Endothelial cell of umbilical vein (primary cell): ENCODE results near the gene ASPHD1. TPM values are rescaled to one million over a fixed set of nuclear protein-coding genes. Genes with fewer than 3 reads are reported as not detected.

Experiments used
- BruUV-seq: library from RNA; stranded (reverse); fragments of 400-500 nt; replicated peaks from 2 replicates; lab custom pipeline; 2021; lab: Mats Ljungman, UMichigan
- CTCF ChIA-PET: fragments of 300-600, 350-600 bp; sonication (Branson Sonifier 250); formaldehyde crosslinking; loops from one replicate; lab custom pipeline; 2021; ENCODE audit warnings: antibody characterized with exemption, inconsistent platforms; lab: Charles Lee
- POLR2A ChIA-PET: fragments of 300-600, 350-600 bp; sonication (Branson Sonifier 250); formaldehyde crosslinking; loops from one replicate; lab custom pipeline; 2021; ENCODE audit warnings: antibody characterized with exemption, inconsistent platforms; lab: Charles Lee
- DNase-seq: peaks from one replicate; pipeline ENCODE4 v3.0.0-alpha.2; 2011; ENCODE audit warnings: low read depth, low spot score
- FAIRE-seq: peaks from 2 replicates; lab custom pipeline; 2011; peaks lifted over from hg19 to GRCh38; lab: Jason Lieb, UNC
- H2AFZ ChIP-seq: 2 replicates; pipeline ENCODE4 v1.6.0; 2012; ENCODE audit warnings: low read depth, low read length, control low read depth, inconsistent platforms
- H3K27ac ChIP-seq: 2 replicates; pipeline ENCODE4 v1.5.1; 2011; ENCODE audit warnings: low read depth, mild to moderate bottlenecking, control low read depth, low read length, moderate library complexity; ENCODE audit not compliant: insufficient read depth
- H3K27me3 ChIP-seq, 2 experiments: 2 replicates each; pipeline versions ENCODE4 v1.6.0 to v1.6.1; 2011; ENCODE audit warnings: low read length in 2 of 2, mixed read lengths in 1 of 2; ENCODE audit not compliant: control insufficient read depth in 2 of 2, insufficient read depth in 2 of 2
- H3K36me3 ChIP-seq, 2 experiments: 2 replicates in 1 of 2; 3 replicates in 1 of 2; pipeline ENCODE4 v1.5.1; 2011; ENCODE audit warnings: low read length in 2 of 2, mild to moderate bottlenecking in 1 of 2, moderate library complexity in 1 of 2; ENCODE audit not compliant: control insufficient read depth in 2 of 2, insufficient read depth in 2 of 2; ENCODE audit errors: extremely low read depth in 1 of 2
- H3K4me1 ChIP-seq: 3 replicates; pipeline ENCODE4 v1.5.1; 2011; ENCODE audit warnings: mild to moderate bottlenecking, low read length; ENCODE audit not compliant: control insufficient read depth, insufficient read depth; ENCODE audit errors: extremely low read depth
- H3K4me2 ChIP-seq: 2 replicates; pipeline ENCODE4 v1.6.1; 2011; ENCODE audit warnings: low read length, control low read depth, mixed read lengths; ENCODE audit not compliant: insufficient read depth
- H3K4me3 ChIP-seq, 3 experiments: fragments of 200-600 bp in 1 of 3; sonication (generic), shearing (Covaris generic) in 1 of 3; replicated peaks in 1 of 3; 2 replicates each; pipeline ENCODE4 v1.5.1; 2011 to 2016; ENCODE audit warnings: control low read depth in 3 of 3, low read length in 3 of 3, mild to moderate bottlenecking in 2 of 3, inconsistent platforms in 1 of 3, low read depth in 1 of 3, moderate library complexity in 1 of 3; ENCODE audit not compliant: insufficient read depth in 1 of 3
- H3K79me2 ChIP-seq: 2 replicates; pipeline ENCODE4 v1.6.0; 2012; ENCODE audit warnings: low read length, inconsistent platforms; ENCODE audit not compliant: control insufficient read depth, insufficient read depth
- H3K9ac ChIP-seq: replicated peaks from 2 replicates; pipeline ENCODE3; 2011; ENCODE audit warnings: low read length, control low read depth; ENCODE audit not compliant: insufficient read depth; ENCODE audit errors: extremely low read depth
- H3K9me1 ChIP-seq: replicated peaks from 3 replicates; pipeline ENCODE4 v1.6.0; 2011; ENCODE audit warnings: mild to moderate bottlenecking, low read length; ENCODE audit not compliant: control insufficient read depth, insufficient read depth; ENCODE audit errors: extremely low read depth
- H3K9me3 ChIP-seq: replicated peaks from 2 replicates; pipeline ENCODE4 v1.5.1; 2012; ENCODE audit warnings: low read length, inconsistent platforms; ENCODE audit not compliant: control insufficient read depth, insufficient read depth
- H4K20me1 ChIP-seq: replicated peaks from 2 replicates; pipeline ENCODE3; 2011; ENCODE audit warnings: mild to moderate bottlenecking, low read length; ENCODE audit not compliant: control insufficient read depth, insufficient read depth; ENCODE audit errors: extremely low read depth
- EZH2 ChIP-seq: IDR thresholded peaks from 2 replicates; pipeline ENCODE4 v1.6.1; 2012; ENCODE audit warnings: borderline replicate concordance, low read depth, mild to moderate bottlenecking, moderate library complexity, low read length, inconsistent platforms; ENCODE audit not compliant: severe bottlenecking
- FOS ChIP-seq: IDR thresholded peaks from 2 replicates; pipeline ENCODE4 v1.6.1; 2011; ENCODE audit warnings: mild to moderate bottlenecking, low read length, moderate library complexity, borderline replicate concordance; ENCODE audit not compliant: insufficient read depth
- GATA2 ChIP-seq: IDR thresholded peaks from 2 replicates; pipeline ENCODE4 v1.7.0; 2011; ENCODE audit warnings: low read depth, mild to moderate bottlenecking, moderate library complexity, mixed read lengths, low read length; ENCODE audit not compliant: insufficient read length, insufficient read depth
- JUN ChIP-seq: IDR thresholded peaks from 2 replicates; pipeline ENCODE4 v1.6.1; 2011; ENCODE audit warnings: borderline replicate concordance, low read depth; ENCODE audit not compliant: insufficient read length, insufficient read depth
- MYC ChIP-seq: IDR thresholded peaks from one replicate; pipeline ENCODE4 v1.6.1; 2011; ENCODE audit warnings: mild to moderate bottlenecking, low read depth, low read length
- POLR2A ChIP-seq: IDR thresholded peaks from 2 replicates; pipeline ENCODE4 v1.6.1; 2012; ENCODE audit warnings: low read depth, mild to moderate bottlenecking, control low read depth, low read length
- POLR2AphosphoS5 ChIP-seq: IDR thresholded peaks from 2 replicates; pipeline ENCODE4 v1.6.1; 2012; ENCODE audit warnings: low read depth, mild to moderate bottlenecking, control low read depth, low read length, moderate library complexity; ENCODE audit not compliant: insufficient read depth
- dilution Hi-C: fragments of 300-500 bp; cut with MboI; formaldehyde crosslinking; loops from one replicate; pipeline ENCODE4 v1.15.0; 2019; ENCODE audit warnings: low sequenced_read_pairs; ENCODE audit not compliant: extremely low pct_ligation_motif_present
- intact Hi-C: fragments of 100-400 bp; cut with micrococcal nuclease; formaldehyde crosslinking; loops from one replicate; pipeline ENCODE4 v1.10.0; 2022
- polyA plus RNA-seq, 4 experiments: library from polyadenylated mRNA; depleted of rRNA in 3 of 4; stranded (reverse) in 3 of 4; unstranded in 1 of 4; fragments of >200 nt; gene quantifications; 2 replicates each; pipeline versions ENCODE4 v1.2.1 to v1.2.3, GENCODE V29; 2011 to 2012; ENCODE audit warnings: missing spikeins in 1 of 4
- total RNA-seq: library from RNA; stranded (reverse); gene quantifications from 2 replicates; pipeline ENCODE4 v1.2.3, GENCODE V29; 2021
- TF ChIP-seq, protein P1 (sequence below): IDR thresholded peaks from 2 replicates; pipeline ENCODE4 v1.6.1; 2011; ENCODE audit not compliant: insufficient read depth, insufficient read length
- TF ChIP-seq, protein P2 (sequence below), 2 donors: IDR thresholded peaks; 1 replicate in 1 of 2; 2 replicates in 1 of 2; pipeline ENCODE4 v1.5.1; 2011; ENCODE audit warnings: low read length in 2 of 2, mild to moderate bottlenecking in 2 of 2, moderate library complexity in 2 of 2, control low read depth in 1 of 2, inconsistent platforms in 1 of 2, low read depth in 1 of 2; ENCODE audit not compliant: insufficient read depth in 1 of 2; ENCODE audit errors: extremely low read depth in 1 of 2

Gene ASPHD1
- total and polyA plus RNA-seq, 2 donors (not counting 3 experiments of a cell fraction or from before 2014, with no cell fraction given), result 0.90 to 1.2 TPM

DNA sequence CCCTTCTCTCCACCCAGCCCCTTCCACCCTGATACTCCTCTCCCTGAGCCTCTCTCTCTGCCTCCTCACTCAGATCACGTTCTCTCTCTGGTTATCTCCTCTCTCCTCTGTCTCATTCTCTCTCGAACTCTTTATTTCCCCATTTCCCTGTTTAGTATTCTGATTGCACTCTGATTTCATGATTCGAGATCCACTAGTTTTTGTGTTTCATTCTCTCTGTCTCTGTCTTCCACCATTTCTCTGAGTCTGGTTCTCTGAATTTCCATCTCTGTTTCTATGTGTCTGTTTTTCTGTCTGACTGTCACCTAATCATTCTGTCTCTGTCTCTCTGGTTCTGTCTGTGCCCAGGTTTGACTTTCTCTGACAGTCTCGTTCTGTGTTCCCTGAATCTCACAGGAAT is 3.0 kb upstream of the ASPHD1 start:
- Histone ChIP-seq H3K36me3 (no peaks in the 10 kb centered on the region), H3K4me3 (no peak overlapping the region), H3K27me3 (peaks cover 5 to 8% of the 10 kb centered on the region in 2 experiments), H3K4me2 (no peak overlapping the region), H3K27ac (no peak overlapping the region), H3K4me1 (peaks cover 5% of the 10 kb centered on the region), H3K9me1 (no peaks in the 10 kb centered on the region), H3K9me3 (no peaks in the 10 kb centered on the region), H3K9ac (no peak overlapping the region), H2AFZ (no peak overlapping the region), H3K79me2 (no peaks in the 10 kb centered on the region), H4K20me1 (no peaks in the 10 kb centered on the region)
- no peak for DNase-seq
- CTCF ChIA-PET, result no interaction called here
- dilution Hi-C loops, result no loop called here
- no TSS peak for BruUV-seq
- POLR2A ChIA-PET, result no interaction called here
- FAIRE-seq, result no peak
- intact Hi-C loops, result no loop called here
- TF ChIP-seq POLR2A (no peak), EZH2 (no peak), MYC (no peak), FOS (no peak), POLR2AphosphoS5 (no peak), GATA2 (no peak), JUN (no peak)
- TF ChIP-seq, protein P1, sequence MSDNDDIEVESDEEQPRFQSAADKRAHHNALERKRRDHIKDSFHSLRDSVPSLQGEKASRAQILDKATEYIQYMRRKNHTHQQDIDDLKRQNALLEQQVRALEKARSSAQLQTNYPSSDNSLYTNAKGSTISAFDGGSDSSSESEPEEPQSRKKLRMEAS, result no peak
- TF ChIP-seq, protein P2, sequence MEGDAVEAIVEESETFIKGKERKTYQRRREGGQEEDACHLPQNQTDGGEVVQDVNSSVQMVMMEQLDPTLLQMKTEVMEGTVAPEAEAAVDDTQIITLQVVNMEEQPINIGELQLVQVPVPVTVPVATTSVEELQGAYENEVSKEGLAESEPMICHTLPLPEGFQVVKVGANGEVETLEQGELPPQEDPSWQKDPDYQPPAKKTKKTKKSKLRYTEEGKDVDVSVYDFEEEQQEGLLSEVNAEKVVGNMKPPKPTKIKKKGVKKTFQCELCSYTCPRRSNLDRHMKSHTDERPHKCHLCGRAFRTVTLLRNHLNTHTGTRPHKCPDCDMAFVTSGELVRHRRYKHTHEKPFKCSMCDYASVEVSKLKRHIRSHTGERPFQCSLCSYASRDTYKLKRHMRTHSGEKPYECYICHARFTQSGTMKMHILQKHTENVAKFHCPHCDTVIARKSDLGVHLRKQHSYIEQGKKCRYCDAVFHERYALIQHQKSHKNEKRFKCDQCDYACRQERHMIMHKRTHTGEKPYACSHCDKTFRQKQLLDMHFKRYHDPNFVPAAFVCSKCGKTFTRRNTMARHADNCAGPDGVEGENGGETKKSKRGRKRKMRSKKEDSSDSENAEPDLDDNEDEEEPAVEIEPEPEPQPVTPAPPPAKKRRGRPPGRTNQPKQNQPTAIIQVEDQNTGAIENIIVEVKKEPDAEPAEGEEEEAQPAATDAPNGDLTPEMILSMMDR (IDR thresholded peaks at IDR 0.05; ENCODE audit: extremely low read depth in 1 of 2, insufficient read depth in 1 of 2, low read depth in 1 of 2, low read length in 2 of 2), result no peak
